MM.1S (cell line): ENCODE measurements around the gene BMP4.

Experiments used
- DNase-seq: peaks from one replicate; pipeline ENCODE4 v3.0.0-alpha.2; 2015
- H2AFZ ChIP-seq: fragments of 300-600 bp; sonication (generic); 2 replicates; pipeline ENCODE4 v1.6.0; 2016; ENCODE audit warnings: antibody characterized with exemption, low read length
- H3F3A ChIP-seq: fragments of 300-600 bp; sonication (generic); 2 replicates; pipeline ENCODE4 v1.6.1; 2016; ENCODE audit warnings: mild to moderate bottlenecking, antibody characterized with exemption, low read length, moderate library complexity, mixed read lengths; ENCODE audit not compliant: insufficient read depth
- H3K27ac ChIP-seq: fragments of 300-600 bp; sonication (generic); 2 replicates; pipeline ENCODE4 v1.5.1; 2016; ENCODE audit warnings: mild to moderate bottlenecking, low read length
- H3K27me3 ChIP-seq: fragments of 300-600 bp; sonication (generic); replicated peaks from 2 replicates; pipeline ENCODE4 v1.6.0; 2016; ENCODE audit warnings: low read length; ENCODE audit not compliant: insufficient read depth
- H3K36me3 ChIP-seq: fragments of 300-600 bp; sonication (generic); replicated peaks from 2 replicates; pipeline ENCODE4 v1.6.1; 2016; ENCODE audit warnings: mild to moderate bottlenecking, low read length, mixed read lengths; ENCODE audit not compliant: insufficient read depth
- H3K4me1 ChIP-seq: fragments of 300-600 bp; sonication (generic); 2 replicates; pipeline ENCODE4 v1.6.1; 2016; ENCODE audit warnings: low read length, mixed read lengths
- H3K4me2 ChIP-seq: fragments of 300-600 bp; sonication (generic); 2 replicates; pipeline ENCODE4 v1.6.0; 2016; ENCODE audit warnings: low read depth, low read length
- H3K4me3 ChIP-seq: fragments of 300-600 bp; sonication (generic); 2 replicates; pipeline ENCODE4 v1.5.1; 2016; ENCODE audit warnings: low read length, mixed read lengths
- H3K79me2 ChIP-seq: fragments of 300-600 bp; sonication (generic); 2 replicates; pipeline ENCODE4 v1.6.1; 2016; ENCODE audit warnings: mixed run types, low read length, mixed read lengths
- H3K9ac ChIP-seq: fragments of 300-600 bp; sonication (generic); 2 replicates; pipeline ENCODE4 v1.6.1; 2016; ENCODE audit warnings: low read length, mixed read lengths
- H3K9me2 ChIP-seq: fragments of 300-600 bp; sonication (generic); replicated peaks from 2 replicates; pipeline ENCODE4 v1.6.1; 2016; ENCODE audit warnings: mild to moderate bottlenecking, low read length, mixed read lengths; ENCODE audit not compliant: insufficient read depth
- H3K9me3 ChIP-seq: fragments of 300-600 bp; sonication (generic); replicated peaks from 2 replicates; pipeline ENCODE4 v1.6.1; 2016; ENCODE audit warnings: mild to moderate bottlenecking, low read length, mixed read lengths; ENCODE audit not compliant: insufficient read depth
- H4K20me1 ChIP-seq: fragments of 300-600 bp; sonication (generic); 2 replicates; pipeline ENCODE4 v1.6.1; 2016; ENCODE audit warnings: mild to moderate bottlenecking, low read length, moderate library complexity, mixed read lengths; ENCODE audit not compliant: insufficient read depth
- EZH2 ChIP-seq: fragments of 300-600 bp; sonication (generic); optimal IDR thresholded peaks from 2 replicates; pipeline ENCODE3; 2017; ENCODE audit warnings: low read depth, mild to moderate bottlenecking, antibody characterized with exemption, low read length, mixed read lengths
- EZH2phosphoT487 ChIP-seq: fragments of 300-600 bp; sonication (generic); IDR thresholded peaks from 2 replicates; pipeline ENCODE4 v1.6.1; 2018; ENCODE audit warnings: antibody characterized with exemption, low read length
- TF ChIP-seq, protein P1 (sequence below): fragments of 300-600 bp; sonication (generic); IDR thresholded peaks from 2 replicates; pipeline ENCODE4 v1.5.1; 2016; ENCODE audit warnings: antibody characterized with exemption, low read length, mixed read lengths

BMP4 gene

DNA sequence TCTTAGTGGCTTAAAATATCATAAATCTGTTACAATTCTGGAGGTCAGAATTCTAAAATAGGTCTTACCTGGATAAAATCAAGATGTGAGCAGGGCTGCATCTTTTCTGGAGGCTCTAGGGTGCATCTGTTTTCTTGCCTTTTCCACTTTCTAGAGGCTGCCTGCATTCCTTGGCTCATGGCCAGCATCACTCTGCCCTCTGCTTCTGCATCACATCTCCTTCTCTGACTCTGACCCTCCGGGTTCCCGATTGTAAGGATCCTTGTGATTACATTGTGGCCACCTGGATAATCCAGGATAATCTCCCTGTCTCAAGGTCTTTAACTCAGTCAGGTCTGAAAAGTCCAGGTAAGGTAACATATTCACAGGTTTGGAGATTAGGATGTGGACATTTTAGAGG is 11.0 kb upstream of the BMP4 start:
- no peak for DNase-seq
- Histone ChIP-seq H3K4me2 (no peak overlapping the region), H3K9me2 (no peaks in the 10 kb centered on the region), H3K4me3 (no peak overlapping the region), H4K20me1 (no peaks in the 10 kb centered on the region), H2AFZ (no peak overlapping the region), H3K4me1 (peaks cover 11% of the 10 kb centered on the region), H3K79me2 (no peaks in the 10 kb centered on the region), H3K9ac (no peak overlapping the region), H3K27ac (no peak overlapping the region), H3K9me3 (no peaks in the 10 kb centered on the region), H3K36me3 (no peaks in the 10 kb centered on the region), H3F3A (no peaks in the 10 kb centered on the region), H3K27me3 (no peaks in the 10 kb centered on the region)
- no peak for TF ChIP-seq EZH2phosphoT487

DNA sequence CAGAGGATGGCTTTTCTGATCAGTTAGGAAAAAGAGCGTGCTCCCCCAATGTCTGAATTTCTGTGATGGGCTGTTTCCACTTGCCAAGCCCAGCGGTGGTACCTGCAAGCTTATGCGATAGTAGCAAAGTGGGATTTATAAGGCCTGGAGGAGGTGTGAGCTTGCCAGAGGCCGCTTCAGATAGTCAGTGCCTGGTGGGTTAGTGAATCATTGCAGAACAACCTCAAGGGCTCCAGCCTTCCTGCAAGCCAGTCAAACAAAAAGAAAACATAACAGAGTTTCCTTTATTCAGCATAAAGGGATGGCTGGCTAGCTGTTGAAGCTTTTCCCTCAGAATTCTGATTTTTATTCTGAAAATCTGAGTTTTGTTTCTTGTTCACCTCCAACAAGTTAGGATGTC is 7.6 kb upstream of the BMP4 start:
- H3K27ac ChIP-seq = no peak overlapping the region
- H3K9ac ChIP-seq = no peak overlapping the region
- no peaks in the 10 kb centered on the region for H3K9me2 ChIP-seq
- H3K4me1 ChIP-seq = peaks cover 9% of the 10 kb centered on the region
- no peak overlapping the region for H2AFZ ChIP-seq
- no peaks in the 10 kb centered on the region for H3K36me3 ChIP-seq
- no peaks in the 10 kb centered on the region for H3K27me3 ChIP-seq
- H3F3A ChIP-seq = no peaks in the 10 kb centered on the region
- H4K20me1 ChIP-seq = no peaks in the 10 kb centered on the region
- DNase-seq = no peak
- no peaks in the 10 kb centered on the region for H3K9me3 ChIP-seq
- H3K4me3 ChIP-seq = no peak overlapping the region
- H3K79me2 ChIP-seq = no peaks in the 10 kb centered on the region
- no peak overlapping the region for H3K4me2 ChIP-seq
- no peak for TF ChIP-seq EZH2phosphoT487
- TF ChIP-seq, protein P1, sequence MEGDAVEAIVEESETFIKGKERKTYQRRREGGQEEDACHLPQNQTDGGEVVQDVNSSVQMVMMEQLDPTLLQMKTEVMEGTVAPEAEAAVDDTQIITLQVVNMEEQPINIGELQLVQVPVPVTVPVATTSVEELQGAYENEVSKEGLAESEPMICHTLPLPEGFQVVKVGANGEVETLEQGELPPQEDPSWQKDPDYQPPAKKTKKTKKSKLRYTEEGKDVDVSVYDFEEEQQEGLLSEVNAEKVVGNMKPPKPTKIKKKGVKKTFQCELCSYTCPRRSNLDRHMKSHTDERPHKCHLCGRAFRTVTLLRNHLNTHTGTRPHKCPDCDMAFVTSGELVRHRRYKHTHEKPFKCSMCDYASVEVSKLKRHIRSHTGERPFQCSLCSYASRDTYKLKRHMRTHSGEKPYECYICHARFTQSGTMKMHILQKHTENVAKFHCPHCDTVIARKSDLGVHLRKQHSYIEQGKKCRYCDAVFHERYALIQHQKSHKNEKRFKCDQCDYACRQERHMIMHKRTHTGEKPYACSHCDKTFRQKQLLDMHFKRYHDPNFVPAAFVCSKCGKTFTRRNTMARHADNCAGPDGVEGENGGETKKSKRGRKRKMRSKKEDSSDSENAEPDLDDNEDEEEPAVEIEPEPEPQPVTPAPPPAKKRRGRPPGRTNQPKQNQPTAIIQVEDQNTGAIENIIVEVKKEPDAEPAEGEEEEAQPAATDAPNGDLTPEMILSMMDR = no peak
- TF ChIP-seq EZH2 = no peak

DNA sequence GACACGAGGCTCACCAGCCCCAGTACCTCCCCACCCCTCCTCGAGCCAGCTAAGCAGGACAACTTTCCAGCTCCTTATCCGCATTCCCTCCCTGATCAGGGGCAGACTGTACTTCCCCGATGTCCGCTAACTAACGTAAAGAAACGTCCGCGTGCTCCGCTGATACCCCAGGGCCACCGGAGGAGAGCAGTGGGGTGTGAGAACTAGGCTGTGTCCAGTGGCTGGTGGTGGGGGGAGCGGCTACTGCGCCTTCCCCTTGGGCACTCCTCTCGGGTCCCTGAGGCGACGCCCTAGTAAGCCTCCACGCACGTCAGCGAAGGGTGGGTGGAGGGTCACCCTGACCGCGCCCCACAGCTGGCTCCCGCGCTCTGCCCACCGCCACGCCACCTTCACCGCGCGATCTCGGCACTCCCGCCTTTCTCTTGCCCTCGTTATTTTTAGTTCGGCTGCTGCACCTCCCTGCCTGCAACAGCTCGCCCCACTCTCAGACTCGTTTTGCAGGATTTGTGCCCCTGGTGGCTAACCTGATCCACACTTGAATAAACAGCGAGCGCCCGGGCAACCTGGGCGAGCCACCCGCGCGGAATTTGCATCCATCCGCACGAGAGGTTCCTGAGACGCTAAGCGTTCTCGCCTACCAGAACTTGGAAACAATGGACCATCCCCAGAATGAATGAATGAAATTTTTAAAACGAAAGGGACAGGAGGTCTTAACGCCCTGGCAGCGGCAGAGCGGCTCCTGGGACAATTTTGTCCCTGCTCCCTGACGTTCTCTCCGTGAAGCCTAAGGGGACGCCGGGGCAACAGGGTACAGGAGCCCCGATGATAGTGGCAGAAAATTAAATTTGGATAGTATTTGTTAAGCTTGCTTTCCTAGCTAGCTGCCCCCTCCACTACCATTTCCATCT is 6.9 kb upstream of the BMP4 start:
- H3K36me3 ChIP-seq = no peaks in the 10 kb centered on the region

More for the DNA sequence above, 6.9 kb upstream of the BMP4 start:
- no peak overlapping the region for H3K4me2 ChIP-seq
- H2AFZ ChIP-seq = no peak overlapping the region
- H3K4me1 ChIP-seq = peaks cover 2% of the 10 kb centered on the region; the same call in 1 of the 2 replicates
- no peak overlapping the region for H3K27ac ChIP-seq
- TF ChIP-seq, protein P1 = no peak
- no peak for TF ChIP-seq EZH2
- TF ChIP-seq EZH2phosphoT487 = no peak
- no peaks in the 10 kb centered on the region for H3K9me3 ChIP-seq
- H3F3A ChIP-seq = no peaks in the 10 kb centered on the region
- H3K79me2 ChIP-seq = no peaks in the 10 kb centered on the region
- H4K20me1 ChIP-seq = no peaks in the 10 kb centered on the region
- no peak overlapping the region for H3K4me3 ChIP-seq
- no peaks in the 10 kb centered on the region for H3K27me3 ChIP-seq
- DNase-seq = no peak
- H3K9me2 ChIP-seq = no peaks in the 10 kb centered on the region
- H3K9ac ChIP-seq = no peak overlapping the region
